ENCODE data around the gene ECE1. TPM values are rescaled to one million over a fixed set of nuclear protein-coding genes. Genes with fewer than 3 reads are reported as not detected.
A peak's percentile ranks its signal among the peaks of the same experiment; 100 is the strongest.

ECE1 gene
- total RNA-seq, 3 donors from 2014 or later = 103 to 161 (median 149) TPM

DNA sequence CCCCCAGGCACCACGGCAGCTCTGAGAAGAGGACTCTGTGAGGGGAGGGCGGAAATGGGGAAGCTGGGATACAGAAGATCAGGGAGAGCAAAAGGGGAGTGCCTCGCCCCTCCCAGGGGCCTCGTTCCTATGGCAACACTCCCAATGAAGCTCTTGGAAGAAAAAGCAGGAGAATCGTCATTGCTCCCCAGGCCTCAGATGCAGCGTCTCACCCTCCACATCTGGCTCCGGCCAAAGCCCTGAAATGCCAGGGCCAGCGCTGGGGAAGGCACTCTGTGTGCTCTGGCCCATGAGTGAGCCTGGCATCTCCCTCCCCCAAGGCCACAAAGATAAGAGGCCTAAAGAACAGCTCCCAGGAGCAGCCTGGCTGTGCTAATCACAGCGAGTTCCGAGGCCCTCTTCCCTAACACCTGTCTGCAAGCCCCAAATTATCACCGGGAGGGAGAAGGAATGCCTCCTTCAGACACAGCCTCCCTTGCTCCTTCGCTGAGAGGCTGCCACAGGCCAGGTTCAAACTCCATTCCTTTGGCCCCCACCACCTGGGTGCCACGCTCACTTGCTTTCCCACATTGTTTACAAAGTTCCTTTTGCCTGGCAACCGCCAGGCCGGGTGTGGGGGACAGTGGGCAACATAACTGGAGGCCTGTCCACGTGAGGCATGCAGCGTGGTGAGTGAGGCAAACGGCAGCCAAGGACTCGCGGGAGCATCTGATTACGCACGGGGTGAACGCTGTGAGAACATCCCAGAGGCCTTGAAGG is 27.8 kb downstream of the ECE1 start:
- peak; percentile 50 for ATAC-seq
- peak in 2 of 3 donors; percentile 25 to 69 for DNase-seq
- peaks cover 9% of the 10 kb centered on the region for H3K4me1 ChIP-seq (ENCODE audit: low read depth)
- H3K9me3 ChIP-seq = no peaks in the 10 kb centered on the region
- intact Hi-C loops (cut with DNase I, micrococcal nuclease) = no loop called here
- H3K36me3 ChIP-seq (ENCODE audit: low read depth) = no peaks in the 10 kb centered on the region
- TF ChIP-seq, protein P1, sequence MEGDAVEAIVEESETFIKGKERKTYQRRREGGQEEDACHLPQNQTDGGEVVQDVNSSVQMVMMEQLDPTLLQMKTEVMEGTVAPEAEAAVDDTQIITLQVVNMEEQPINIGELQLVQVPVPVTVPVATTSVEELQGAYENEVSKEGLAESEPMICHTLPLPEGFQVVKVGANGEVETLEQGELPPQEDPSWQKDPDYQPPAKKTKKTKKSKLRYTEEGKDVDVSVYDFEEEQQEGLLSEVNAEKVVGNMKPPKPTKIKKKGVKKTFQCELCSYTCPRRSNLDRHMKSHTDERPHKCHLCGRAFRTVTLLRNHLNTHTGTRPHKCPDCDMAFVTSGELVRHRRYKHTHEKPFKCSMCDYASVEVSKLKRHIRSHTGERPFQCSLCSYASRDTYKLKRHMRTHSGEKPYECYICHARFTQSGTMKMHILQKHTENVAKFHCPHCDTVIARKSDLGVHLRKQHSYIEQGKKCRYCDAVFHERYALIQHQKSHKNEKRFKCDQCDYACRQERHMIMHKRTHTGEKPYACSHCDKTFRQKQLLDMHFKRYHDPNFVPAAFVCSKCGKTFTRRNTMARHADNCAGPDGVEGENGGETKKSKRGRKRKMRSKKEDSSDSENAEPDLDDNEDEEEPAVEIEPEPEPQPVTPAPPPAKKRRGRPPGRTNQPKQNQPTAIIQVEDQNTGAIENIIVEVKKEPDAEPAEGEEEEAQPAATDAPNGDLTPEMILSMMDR (IDR thresholded peaks at IDR 0.05) = no peak
- H3K4me3 ChIP-seq = no peak overlapping the region

DNA sequence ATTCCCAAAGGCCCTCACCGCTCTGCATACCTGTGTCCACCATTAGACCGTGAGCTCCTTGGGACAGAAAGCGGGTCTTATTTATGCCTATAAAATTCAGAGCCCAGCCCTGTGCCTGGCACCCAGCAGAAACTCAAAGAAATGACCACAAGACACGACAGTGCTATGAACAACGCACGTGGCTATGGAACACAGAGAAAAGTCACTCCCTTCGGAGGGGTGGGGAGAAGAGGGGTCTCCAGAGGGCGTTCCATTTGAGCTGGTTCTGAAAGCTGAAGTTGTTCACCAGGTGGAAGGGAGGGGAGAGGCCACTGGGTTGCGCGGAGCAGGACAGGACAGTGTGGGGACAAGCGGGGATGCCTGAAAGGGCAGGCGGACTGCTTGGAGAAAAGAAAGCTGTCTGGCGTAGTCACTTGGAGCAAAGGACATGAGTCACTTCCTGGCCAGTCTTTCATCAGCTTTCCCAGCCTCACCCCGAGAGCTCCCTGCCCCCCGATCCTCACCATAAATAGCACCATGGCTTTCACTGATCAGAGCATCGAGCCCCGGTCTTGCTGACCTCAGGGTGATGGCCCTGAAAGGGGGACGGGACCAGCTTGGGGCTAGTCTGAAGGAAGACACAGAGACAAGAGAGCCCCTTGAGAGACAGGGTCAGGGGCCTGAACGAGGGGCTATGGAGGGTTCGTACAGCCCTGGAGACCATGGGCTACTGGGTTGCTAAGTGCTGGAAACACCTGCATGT is 28.5 kb downstream of the ECE1 start:
- intact Hi-C loops (cut with DNase I, micrococcal nuclease) = no loop called here
- Histone ChIP-seq H3K4me1 (ENCODE audit: low read depth) (peaks cover 9% of the 10 kb centered on the region), H3K4me3 (no peak overlapping the region)

DNA sequence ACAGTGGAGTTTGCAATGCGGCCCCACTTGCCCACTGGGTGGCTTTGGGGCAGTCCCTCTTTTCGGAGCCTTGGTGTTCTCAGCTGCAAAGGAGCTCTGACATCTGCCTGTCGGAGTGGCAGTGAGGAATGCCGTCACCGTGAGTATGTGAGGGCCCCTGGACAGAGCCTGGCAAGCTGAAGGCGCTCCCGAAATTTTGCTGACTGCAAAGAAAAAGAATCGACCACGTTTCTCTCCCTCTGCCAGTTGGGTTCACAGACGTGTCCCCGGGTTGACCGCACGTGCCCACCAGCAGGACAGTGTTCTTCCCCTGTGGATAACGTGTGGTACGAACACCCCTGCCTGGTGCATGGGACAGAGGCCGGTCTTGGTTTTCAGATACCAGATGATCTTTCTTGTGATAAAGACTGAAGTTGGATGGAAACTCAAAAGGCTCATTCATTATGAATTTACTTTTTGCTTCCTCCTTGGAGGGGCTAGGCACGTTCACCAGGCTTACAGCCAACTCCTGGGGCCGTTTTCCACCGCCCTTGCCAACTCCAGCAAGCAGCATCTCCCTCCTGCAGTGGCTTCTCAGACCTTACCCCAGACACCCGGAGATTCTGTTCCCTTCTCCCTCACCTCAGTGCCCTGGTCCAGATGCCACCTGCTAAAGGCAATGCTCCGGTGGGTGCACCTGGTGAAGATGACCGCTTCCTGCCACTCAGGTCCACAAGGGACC is 29.7 kb downstream of the ECE1 start:
- Histone ChIP-seq H3K4me1 (ENCODE audit: low read depth) (peaks cover 9% of the 10 kb centered on the region), H3K4me3 (no peak overlapping the region), H3K36me3 (ENCODE audit: low read depth) (no peaks in the 10 kb centered on the region), H3K9me3 (no peaks in the 10 kb centered on the region)
- no peak for ATAC-seq
- intact Hi-C loops (cut with DNase I, micrococcal nuclease) = no loop called here
- DNase-seq = no peak
- TF ChIP-seq, protein P1 (IDR thresholded peaks at IDR 0.05) = no peak

More for the DNA sequence above, 28.5 kb downstream of the ECE1 start:
- ATAC-seq (peak; percentile 59), DNase-seq (peak in 1 of 3 donors; percentile 29)
- Histone ChIP-seq H3K9me3 (no peaks in the 10 kb centered on the region), H3K36me3 (ENCODE audit: low read depth) (no peaks in the 10 kb centered on the region)
- TF ChIP-seq, protein P1 (IDR thresholded peaks at IDR 0.05) = no peak

DNA sequence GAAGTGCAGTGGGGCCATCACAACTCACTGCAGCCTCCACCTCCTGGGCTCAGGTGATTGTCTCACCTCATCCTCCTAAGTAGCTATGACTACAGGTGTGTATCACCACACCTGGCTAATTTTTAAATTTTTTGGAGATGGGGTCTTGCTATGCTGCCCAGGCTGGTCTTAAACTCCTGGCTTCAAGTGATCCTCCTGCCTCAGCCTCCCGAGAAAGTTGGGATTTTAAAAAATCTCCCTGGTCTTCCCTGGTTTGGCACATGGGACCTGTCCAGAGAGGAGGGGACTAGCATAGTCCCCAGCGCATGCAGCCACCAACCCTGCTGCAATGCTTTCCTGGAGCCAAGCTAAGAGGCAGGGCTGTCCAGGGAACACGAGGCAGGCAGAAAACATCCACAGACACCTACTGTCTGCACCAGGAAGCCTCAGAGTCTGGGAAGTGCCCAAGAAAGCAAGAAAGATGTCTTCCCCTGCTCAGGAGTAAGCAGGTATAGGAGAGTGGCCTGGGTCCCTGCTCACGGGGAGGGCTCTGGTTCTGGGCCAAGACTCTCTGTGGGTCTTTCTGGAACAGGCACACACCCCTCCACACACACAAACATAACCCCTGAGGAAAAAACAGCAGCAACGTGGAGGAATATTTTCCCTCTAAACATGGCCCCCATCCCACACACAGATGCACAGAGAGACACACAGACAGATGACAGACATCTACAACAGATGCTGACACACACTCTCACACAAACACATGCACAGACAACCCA is 30.8 kb downstream of the ECE1 start:
- no peak for ATAC-seq
- no peaks in the 10 kb centered on the region for H3K9me3 ChIP-seq
- TF ChIP-seq, protein P1 (IDR thresholded peaks at IDR 0.05) = no peak
- intact Hi-C loops (cut with DNase I, micrococcal nuclease) = no loop called here
- peaks cover 9% of the 10 kb centered on the region for H3K4me1 ChIP-seq (ENCODE audit: low read depth)
- H3K36me3 ChIP-seq (ENCODE audit: low read depth) = no peaks in the 10 kb centered on the region
- no peak overlapping the region for H3K4me3 ChIP-seq
- no peak for DNase-seq

Data from mucosa of descending colon (tissue), 3 donors.